Measurements from ENCODE around the gene SKP1.
A peak's percentile ranks its signal among the peaks of the same experiment; 100 is the strongest.

The SKP1 gene

GRCh38 chr5:134128648-134128995, 48.1 kb downstream of the SKP1 start:
- DNase-seq, result no peak

DNA sequence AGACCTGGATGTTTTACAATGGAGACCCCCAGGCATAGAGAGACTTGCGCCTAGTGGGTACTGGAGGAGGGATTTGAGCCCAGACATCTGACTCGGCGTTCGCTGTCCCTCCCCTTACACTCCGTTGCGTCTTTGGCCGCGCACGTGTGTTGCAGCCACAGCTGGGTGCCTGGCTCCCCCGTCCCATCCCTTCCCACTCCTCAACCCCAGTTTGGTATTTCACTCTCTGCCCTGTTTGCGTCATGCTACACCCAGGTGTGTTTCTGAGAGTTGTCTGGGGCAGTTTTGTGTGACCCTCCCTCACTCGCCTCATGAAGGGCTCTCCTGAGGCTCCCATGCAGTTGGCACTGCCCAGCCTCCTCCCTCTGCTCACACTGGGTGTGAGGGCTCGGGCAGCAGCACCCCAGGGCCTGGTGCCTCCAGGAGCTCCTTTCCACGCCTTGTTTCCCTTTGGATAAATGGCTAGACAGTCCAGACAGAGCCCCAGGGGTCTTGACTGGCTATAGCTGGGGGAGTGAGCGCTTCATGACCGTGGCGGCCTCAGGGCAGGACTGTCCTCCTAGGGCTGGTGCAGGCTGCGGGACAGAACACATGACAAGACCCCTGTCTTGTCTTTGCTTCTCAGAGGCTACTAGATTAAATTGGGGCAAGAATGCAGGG, 48.6 kb downstream of the SKP1 start:
- no peak for DNase-seq

GRCh38 chr5:134127376-134127861, 49.3 kb downstream of the SKP1 start:
- DNase-seq, result no peak

GRCh38 chr5:134125039-134126015, 51.4 kb downstream of the SKP1 start:
- no peak for DNase-seq

- no peak for DNase-seq
Observed at GRCh38 chr5:134124289-134125038, 52.3 kb downstream of the SKP1 start.

DNA sequence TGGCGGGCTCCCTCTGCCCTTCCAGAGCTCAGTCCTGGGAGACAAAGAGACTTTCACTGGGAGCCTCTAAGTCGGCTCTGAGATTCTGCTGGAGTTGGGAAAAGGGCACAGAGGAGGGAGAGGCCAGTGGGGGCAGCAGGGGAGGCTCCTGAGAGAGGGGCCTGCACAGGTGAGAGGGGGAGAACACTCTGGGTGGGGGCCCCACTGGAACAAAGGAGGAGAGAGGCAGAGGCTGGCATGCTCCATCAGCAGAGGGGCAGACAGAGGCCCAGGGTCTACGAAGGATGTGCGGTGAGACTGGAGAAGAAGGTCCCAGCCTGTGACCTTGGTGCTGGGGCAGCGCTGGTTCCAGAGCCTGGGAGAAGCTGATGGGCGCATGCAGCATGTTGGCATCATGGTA, 53.4 kb downstream of the SKP1 start:
- DNase-seq, result no peak

- no peak for DNase-seq
Observed at GRCh38 chr5:134122530-134122929, 54.2 kb downstream of the SKP1 start.

GRCh38 chr5:134120386-134121138, 56.2 kb downstream of the SKP1 start:
- DNase-seq, result no peak

GRCh38 chr5:134119720-134120119, 57.0 kb downstream of the SKP1 start:
- DNase-seq, result no peak

GRCh38 chr5:134118212-134118835, 58.4 kb downstream of the SKP1 start:
- DNase-seq, result no peak

DNA sequence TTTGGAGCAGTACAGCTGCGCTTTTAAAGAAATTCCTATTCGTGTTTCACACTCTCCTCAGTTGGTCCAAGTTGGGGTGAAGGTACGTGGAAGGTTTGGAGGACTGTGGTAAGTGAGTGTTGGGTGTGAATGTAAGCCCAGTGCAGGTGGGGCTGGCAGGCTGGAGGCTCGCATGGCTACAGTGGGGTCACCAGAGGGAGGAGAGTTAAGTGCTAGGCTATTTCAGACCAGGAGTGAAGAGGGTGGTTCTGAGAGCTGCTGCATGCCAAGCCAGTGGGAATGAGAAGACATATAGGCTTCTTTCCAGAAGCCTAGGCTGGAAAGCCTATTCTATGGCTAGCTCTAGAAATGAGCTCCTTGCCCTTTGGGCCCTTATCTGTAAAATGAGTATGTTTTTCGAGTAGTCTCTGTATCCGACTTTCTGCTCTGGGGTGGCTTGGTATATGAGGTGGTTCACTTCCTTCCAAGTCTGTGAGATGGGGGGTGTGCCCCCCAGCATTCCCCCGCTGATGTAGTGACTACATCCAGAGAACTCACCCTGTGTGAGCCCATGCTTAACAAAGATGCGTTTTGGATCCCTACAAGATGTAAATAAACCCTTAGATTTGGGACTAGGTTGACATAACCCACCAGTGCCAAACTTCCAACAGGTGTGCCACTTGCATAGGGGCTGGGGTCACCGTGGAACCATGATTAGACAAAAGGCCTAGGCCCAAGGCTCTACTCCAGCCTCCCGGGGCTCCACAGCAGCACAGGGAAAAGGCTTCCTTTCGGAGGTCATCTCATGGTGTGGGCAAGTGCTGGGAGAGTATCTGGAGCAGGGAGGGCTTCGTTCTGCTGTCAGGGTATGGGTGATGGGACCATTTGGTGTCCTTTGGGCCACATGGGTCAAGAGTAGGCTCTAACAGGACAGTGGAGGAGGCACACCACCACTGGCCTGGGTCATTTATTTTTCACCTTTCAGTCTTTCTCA, 59.7 kb downstream of the SKP1 start:
- no peak for DNase-seq

GRCh38 chr5:134116286-134116685, 60.5 kb downstream of the SKP1 start:
- no peak for DNase-seq

GRCh38 chr5:134115806-134116175, 61.0 kb downstream of the SKP1 start:
- DNase-seq, result no peak

DNA sequence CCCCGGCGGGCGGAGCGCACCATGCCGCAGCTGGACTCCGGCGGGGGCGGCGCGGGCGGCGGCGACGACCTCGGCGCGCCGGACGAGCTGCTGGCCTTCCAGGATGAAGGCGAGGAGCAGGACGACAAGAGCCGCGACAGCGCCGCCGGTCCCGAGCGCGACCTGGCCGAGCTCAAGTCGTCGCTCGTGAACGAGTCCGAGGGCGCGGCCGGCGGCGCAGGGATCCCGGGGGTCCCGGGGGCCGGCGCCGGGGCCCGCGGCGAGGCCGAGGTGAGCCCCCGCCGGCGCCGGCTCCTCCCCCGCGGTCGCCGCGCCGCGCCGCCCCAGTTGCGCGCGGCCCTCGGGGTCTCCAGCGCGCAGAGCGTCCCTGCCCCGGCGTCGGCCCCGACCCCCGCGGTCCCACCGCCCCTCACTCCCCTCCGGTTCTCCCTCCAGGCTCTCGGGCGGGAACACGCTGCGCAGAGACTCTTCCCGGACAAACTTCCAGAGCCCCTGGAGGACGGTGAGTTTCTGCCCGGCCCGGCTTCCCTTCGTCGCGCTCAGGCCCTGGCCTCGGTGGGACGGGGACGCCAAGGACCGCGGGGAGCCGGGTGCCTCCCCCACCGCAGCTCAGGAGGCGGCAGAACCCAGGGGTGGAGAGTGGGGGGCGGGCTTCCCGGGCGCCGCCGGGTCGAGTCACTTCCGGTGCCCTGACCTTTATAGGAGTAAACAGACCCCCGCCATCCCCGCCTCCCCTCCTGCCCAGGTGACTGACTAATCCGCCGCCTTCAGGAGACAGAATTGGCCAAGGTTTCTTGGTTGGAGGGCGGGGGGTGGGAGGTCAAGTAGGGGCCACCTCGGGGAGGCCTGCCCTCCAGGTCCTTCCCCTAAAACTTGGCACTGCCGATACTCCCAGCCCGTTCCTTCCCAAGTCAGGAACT, 61.6 kb downstream of the SKP1 start:
- no peak for DNase-seq

DNA sequence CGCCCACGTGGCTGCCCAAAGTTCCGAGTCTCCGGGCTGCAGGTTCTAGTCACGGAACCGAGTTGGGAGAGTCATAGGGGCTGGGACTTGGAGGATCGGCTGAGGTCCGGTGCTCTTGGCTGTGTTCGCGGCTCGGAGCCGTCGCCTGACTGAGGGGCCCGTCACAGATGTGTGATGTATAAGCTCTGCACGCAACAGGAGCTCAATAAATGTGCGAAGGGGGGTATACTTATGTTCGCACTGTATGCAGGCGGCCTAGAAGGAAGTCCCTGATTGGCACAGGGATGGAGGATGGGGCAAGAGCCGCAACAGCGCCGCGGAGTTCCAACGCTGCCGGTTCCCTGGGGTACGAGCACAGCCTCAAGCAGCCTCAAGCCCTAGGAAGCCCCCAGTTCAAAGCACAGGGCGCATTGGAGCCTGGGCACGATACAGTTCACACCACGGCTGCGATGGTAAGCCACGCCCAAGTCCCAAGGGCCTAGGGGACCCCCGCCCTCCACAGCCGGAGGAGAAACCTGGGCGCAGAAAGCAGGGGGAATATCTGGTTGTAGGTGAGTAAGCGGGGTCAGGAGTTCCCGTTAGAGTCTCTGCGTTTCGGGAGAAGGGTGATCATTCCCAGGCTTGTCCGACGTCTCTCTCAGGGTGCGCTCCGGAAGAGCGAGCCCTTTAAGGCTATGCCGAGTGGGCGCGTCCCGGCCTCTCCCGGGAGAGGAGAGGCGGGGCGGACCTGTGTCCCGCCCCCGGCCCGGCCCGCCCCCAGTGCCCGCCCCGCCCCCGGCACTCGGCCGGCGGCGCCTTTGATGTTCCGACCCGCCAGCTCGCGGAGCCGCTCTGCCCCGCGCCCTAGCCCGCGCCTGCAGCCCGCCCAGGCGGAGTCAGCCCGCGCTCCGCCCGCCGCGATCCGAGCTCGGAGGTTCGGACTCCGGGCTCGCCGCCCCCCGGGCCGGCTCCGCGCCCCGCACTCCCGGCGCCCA, 62.6 kb downstream of the SKP1 start, which contains the start of gene TCF7:
TSS of gene TCF7 (plus strand) at position 780 of the 974 bp plus-strand sequence. CDS start 226 bp downstream, outside the sequence.
- DNase-seq, result peak; percentile 62

- no peak for DNase-seq
Observed at GRCh38 chr5:134113363-134113889, 63.3 kb downstream of the SKP1 start.

GRCh38 chr5:134112726-134113362, 63.9 kb downstream of the SKP1 start:
- DNase-seq, result no peak

Measured in NCI-H774 (cell line).